ENCODE data around the gene CEP85L. TPM values are rescaled to one million over a fixed set of nuclear protein-coding genes. Genes with fewer than 3 reads are reported as not detected.

Gene CEP85L
- total RNA-seq, 1 donor from 2014 or later = 12.6 TPM

DNA sequence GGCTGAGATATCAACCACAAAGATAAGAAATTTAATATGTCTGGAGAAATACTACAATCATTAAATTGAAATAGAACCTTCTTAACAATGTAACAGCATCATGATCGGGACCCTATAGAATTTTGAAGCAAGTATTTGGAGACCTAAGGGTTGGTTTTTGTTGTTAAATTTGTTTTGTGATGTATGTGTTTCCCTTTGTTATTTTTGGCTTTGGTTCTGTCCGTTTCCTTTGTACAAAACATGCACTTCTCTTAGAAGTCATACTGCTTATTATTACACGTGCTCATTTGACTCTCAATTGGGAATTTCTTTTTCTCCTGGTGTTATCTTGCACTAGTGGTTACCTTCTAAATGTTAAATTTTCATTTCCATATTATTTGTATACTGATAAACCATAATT, 107.3 kb downstream of the CEP85L start:
- Histone ChIP-seq H3K27ac (no peak overlapping the region), H3K4me3 (no peak overlapping the region), H3F3A (ENCODE audit: low read depth) (no peaks in the 10 kb centered on the region), H3K36me3 (no peaks in the 10 kb centered on the region), H3K4me1 (no peaks in the 10 kb centered on the region), H3K9me3 (ENCODE audit: low read depth) (no peaks in the 10 kb centered on the region), H3K79me2 (ENCODE audit: low read depth) (no peaks in the 10 kb centered on the region), H3K27me3 (no peaks in the 10 kb centered on the region), H4K20me1 (ENCODE audit: low read depth) (no peaks in the 10 kb centered on the region), H3K9ac (no peak overlapping the region), H3K4me2 (no peak overlapping the region), H2AFZ (replicated peaks) (no peak overlapping the region)
- H3K4me1 Mint-ChIP-seq = no peaks in the 10 kb centered on the region
- no peaks in the 10 kb centered on the region for H3K27me3 Mint-ChIP-seq (ENCODE audit: insufficient read depth, low read depth)
- peaks cover 2% of the 10 kb centered on the region for H3K36me3 Mint-ChIP-seq
- TF ChIP-seq, protein P1, sequence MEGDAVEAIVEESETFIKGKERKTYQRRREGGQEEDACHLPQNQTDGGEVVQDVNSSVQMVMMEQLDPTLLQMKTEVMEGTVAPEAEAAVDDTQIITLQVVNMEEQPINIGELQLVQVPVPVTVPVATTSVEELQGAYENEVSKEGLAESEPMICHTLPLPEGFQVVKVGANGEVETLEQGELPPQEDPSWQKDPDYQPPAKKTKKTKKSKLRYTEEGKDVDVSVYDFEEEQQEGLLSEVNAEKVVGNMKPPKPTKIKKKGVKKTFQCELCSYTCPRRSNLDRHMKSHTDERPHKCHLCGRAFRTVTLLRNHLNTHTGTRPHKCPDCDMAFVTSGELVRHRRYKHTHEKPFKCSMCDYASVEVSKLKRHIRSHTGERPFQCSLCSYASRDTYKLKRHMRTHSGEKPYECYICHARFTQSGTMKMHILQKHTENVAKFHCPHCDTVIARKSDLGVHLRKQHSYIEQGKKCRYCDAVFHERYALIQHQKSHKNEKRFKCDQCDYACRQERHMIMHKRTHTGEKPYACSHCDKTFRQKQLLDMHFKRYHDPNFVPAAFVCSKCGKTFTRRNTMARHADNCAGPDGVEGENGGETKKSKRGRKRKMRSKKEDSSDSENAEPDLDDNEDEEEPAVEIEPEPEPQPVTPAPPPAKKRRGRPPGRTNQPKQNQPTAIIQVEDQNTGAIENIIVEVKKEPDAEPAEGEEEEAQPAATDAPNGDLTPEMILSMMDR (IDR thresholded peaks at IDR 0.05) = no peak
- no peak for TF ChIP-seq EZH2 (IDR thresholded peaks at IDR 0.05)
- no peak for TF ChIP-seq EZH2phosphoT487 (IDR thresholded peaks at IDR 0.05)
- no peak overlapping the region for H3K4me3 Mint-ChIP-seq
- no peaks in the 10 kb centered on the region for H3K9me3 Mint-ChIP-seq
- no peak for DNase-seq (ENCODE audit: low spot score)
- H3K27ac Mint-ChIP-seq = no peak overlapping the region

DNA sequence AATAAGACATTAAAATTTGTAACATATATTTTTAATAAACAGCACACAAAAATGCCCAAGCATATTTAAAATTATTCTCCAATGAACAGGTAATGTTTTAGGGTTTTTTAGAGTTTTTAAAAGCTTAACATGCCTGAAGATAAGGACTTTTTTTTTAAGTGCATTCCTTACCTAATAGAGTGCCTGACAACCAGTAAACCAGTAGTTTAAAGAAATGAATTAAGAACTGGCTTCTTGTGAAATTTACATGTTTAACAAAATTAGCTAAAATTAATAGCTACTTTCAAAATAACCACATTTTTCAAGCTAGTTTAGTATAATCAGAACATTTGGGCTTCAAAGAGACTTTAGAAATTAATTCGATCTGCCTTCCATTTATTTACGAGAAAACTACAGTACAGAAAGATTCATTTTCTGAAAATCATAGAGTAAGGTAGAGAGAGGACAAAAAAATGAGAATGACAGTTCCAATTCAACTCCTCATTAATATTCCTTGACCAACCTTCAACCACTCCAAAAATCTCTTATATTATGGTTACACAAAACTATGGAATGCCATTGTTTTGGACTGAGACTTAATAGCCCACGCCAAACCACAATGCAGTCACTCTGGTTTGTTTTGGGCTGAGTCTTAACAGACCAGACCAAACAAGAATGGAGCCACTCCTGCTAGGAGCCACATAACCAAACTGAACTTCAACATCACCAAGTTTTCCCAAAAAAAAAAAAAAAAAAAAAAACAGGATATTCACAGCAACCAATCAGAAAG, 109.0 kb downstream of the CEP85L start:
- Mint-ChIP-seq H3K9me3 (no peaks in the 10 kb centered on the region), H3K4me3 (no peak overlapping the region), H3K27ac (no peak overlapping the region), H3K4me1 (no peaks in the 10 kb centered on the region), H3K27me3 (ENCODE audit: insufficient read depth, low read depth) (no peaks in the 10 kb centered on the region), H3K36me3 (peaks cover 2% of the 10 kb centered on the region)
- Histone ChIP-seq H4K20me1 (ENCODE audit: low read depth) (no peaks in the 10 kb centered on the region), H3K27ac (no peak overlapping the region), H3K4me1 (no peaks in the 10 kb centered on the region), H3K4me2 (no peak overlapping the region), H2AFZ (replicated peaks) (no peak overlapping the region), H3K27me3 (no peaks in the 10 kb centered on the region), H3K9me3 (ENCODE audit: low read depth) (no peaks in the 10 kb centered on the region), H3K36me3 (no peaks in the 10 kb centered on the region), H3K9ac (no peak overlapping the region), H3K79me2 (ENCODE audit: low read depth) (no peaks in the 10 kb centered on the region), H3K4me3 (no peak overlapping the region), H3F3A (ENCODE audit: low read depth) (no peaks in the 10 kb centered on the region)
- no peak for DNase-seq (ENCODE audit: low spot score)
- TF ChIP-seq EZH2 (IDR thresholded peaks at IDR 0.05) (no peak), EZH2phosphoT487 (IDR thresholded peaks at IDR 0.05) (no peak)

DNA sequence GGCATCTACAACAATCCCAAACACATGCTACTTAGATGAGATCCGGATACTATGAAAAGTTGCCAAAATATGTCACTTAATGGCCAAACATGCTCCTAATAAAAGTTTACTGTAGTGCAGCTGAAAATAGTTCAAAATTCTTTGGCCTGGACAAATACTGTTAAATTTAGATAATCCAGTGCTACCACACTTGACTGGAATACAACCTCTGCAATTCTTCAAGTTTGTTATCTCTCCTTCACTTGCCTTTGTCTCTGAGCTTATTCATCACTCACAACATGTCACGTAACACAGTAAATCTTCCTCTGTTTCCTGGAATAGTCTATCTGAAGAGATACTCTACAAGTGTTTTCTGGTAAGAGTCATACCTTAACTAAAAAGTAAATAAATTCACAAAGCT, 113.8 kb downstream of the CEP85L start:
- no peak overlapping the region for H3K27ac Mint-ChIP-seq
- TF ChIP-seq EZH2 (IDR thresholded peaks at IDR 0.05) (no peak), EZH2phosphoT487 (IDR thresholded peaks at IDR 0.05) (no peak)
- TF ChIP-seq, protein P1 (IDR thresholded peaks at IDR 0.05) = no peak
- H2AFZ ChIP-seq (replicated peaks) = no peak overlapping the region
- H3K27me3 ChIP-seq = no peaks in the 10 kb centered on the region
- H4K20me1 ChIP-seq (ENCODE audit: low read depth) = no peaks in the 10 kb centered on the region
- peaks cover 2% of the 10 kb centered on the region for H3K36me3 Mint-ChIP-seq
- H3K4me3 Mint-ChIP-seq = no peak overlapping the region
- no peak overlapping the region for H3K4me3 ChIP-seq
- no peaks in the 10 kb centered on the region for H3K9me3 Mint-ChIP-seq
- no peak overlapping the region for H3K9ac ChIP-seq
- H3F3A ChIP-seq (ENCODE audit: low read depth) = no peaks in the 10 kb centered on the region
- no peaks in the 10 kb centered on the region for H3K27me3 Mint-ChIP-seq (ENCODE audit: insufficient read depth, low read depth)
- H3K79me2 ChIP-seq (ENCODE audit: low read depth) = no peaks in the 10 kb centered on the region
- no peaks in the 10 kb centered on the region for H3K36me3 ChIP-seq
- no peak overlapping the region for H3K4me2 ChIP-seq
- no peaks in the 10 kb centered on the region for H3K4me1 ChIP-seq
- no peak for DNase-seq (ENCODE audit: low spot score)
- no peaks in the 10 kb centered on the region for H3K9me3 ChIP-seq (ENCODE audit: low read depth)
- no peaks in the 10 kb centered on the region for H3K4me1 Mint-ChIP-seq
- no peak overlapping the region for H3K27ac ChIP-seq

DNA sequence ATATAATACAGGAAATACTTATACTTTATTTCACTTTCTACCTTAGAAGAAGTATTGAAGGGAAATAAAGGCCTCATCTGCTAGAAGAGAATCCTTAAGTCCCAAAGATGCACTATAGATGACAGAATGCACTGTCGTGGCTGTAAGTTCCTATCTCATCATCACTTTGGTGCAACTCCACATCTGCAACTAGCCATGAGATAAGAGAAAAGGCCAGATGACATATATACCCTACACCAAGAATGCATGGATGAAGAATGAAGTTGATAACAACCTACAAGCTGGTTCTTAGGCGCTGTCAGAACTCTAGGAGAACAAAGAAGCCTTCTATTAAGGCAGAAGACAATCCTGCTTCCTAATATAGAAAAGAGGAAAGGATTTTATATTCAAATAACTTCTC, 114.9 kb downstream of the CEP85L start:
- Histone ChIP-seq H2AFZ (replicated peaks) (no peak overlapping the region), H3K36me3 (no peaks in the 10 kb centered on the region), H3K27me3 (no peaks in the 10 kb centered on the region), H3K9ac (no peak overlapping the region), H4K20me1 (ENCODE audit: low read depth) (no peaks in the 10 kb centered on the region), H3K79me2 (ENCODE audit: low read depth) (no peaks in the 10 kb centered on the region), H3K9me3 (ENCODE audit: low read depth) (no peaks in the 10 kb centered on the region), H3F3A (ENCODE audit: low read depth) (no peaks in the 10 kb centered on the region), H3K4me2 (no peak overlapping the region), H3K27ac (no peak overlapping the region), H3K4me1 (no peaks in the 10 kb centered on the region), H3K4me3 (no peak overlapping the region)
- Mint-ChIP-seq H3K27ac (no peak overlapping the region), H3K9me3 (peaks cover 4% of the 10 kb centered on the region), H3K4me1 (no peaks in the 10 kb centered on the region), H3K4me3 (no peak overlapping the region), H3K27me3 (ENCODE audit: insufficient read depth, low read depth) (no peaks in the 10 kb centered on the region), H3K36me3 (peaks cover 2% of the 10 kb centered on the region)
- TF ChIP-seq EZH2phosphoT487 (IDR thresholded peaks at IDR 0.05) (no peak), EZH2 (IDR thresholded peaks at IDR 0.05) (no peak)
- TF ChIP-seq, protein P1 (IDR thresholded peaks at IDR 0.05) = no peak
- DNase-seq (ENCODE audit: low spot score) = no peak
